Stimulated activated naive CD8-positive, alpha-beta T cell treated with anti-CD3 and anti-CD28 coated beads, Interleukin-15, Interleukin-2, amounts not matched to agents 100 ng/mL and 50 ng/mL, for 24 hours (primary cell): ENCODE measurements around the gene WDPCP.
"Not testable (repeated sequence)": the region's sequence is repeated elsewhere in the genome, so short reads cannot be mapped to it uniquely, and the experiment has no call there.

Experiments used
- H3K27ac Mint-ChIP-seq: one replicate; pipeline ENCODE4 v1.8.0; 2021; ENCODE audit warnings: mild to moderate bottlenecking, mixed read lengths
- H3K27me3 Mint-ChIP-seq: one replicate; pipeline ENCODE4 v1.8.0; 2021; ENCODE audit warnings: mixed read lengths
- H3K36me3 Mint-ChIP-seq: one replicate; pipeline ENCODE4 v1.8.0; 2021; ENCODE audit warnings: low read depth, mixed read lengths
- H3K4me1 Mint-ChIP-seq: one replicate; pipeline ENCODE4 v1.8.0; 2021; ENCODE audit warnings: low read depth, mixed read lengths
- H3K4me3 Mint-ChIP-seq: one replicate; pipeline ENCODE4 v1.8.0; 2021; ENCODE audit warnings: mild to moderate bottlenecking, mixed read lengths
- H3K9me3 Mint-ChIP-seq: one replicate; pipeline ENCODE4 v1.8.0; 2021; ENCODE audit warnings: mixed read lengths

The WDPCP gene

DNA sequence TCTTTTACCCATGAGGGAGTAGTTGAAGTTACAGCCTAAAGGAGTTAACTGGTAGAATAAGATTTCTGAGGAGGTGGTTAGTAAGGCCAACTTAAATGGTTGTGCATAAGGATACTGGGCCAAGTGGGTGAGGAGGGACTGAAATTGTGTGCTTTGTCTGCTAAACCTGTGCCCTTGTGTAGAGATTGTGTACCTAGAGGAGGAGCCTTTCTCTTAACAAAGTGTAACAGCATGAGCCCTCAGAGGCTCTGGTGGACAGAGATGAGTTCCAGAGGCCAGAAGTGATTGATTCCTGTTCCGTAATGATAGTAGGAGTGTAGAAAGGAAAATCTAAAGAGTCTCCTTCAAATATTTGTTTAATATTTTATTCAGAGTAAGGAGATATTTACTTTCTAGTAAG is 494.8 kb downstream of the WDPCP start:
- Mint-ChIP-seq H3K27me3 (peaks cover 8% of the 10 kb centered on the region), H3K4me1 (no peaks in the 10 kb centered on the region), H3K27ac (no peak overlapping the region), H3K36me3 (no peaks in the 10 kb centered on the region), H3K9me3 (peaks cover 4% of the 10 kb centered on the region), H3K4me3 (no peak overlapping the region)

DNA sequence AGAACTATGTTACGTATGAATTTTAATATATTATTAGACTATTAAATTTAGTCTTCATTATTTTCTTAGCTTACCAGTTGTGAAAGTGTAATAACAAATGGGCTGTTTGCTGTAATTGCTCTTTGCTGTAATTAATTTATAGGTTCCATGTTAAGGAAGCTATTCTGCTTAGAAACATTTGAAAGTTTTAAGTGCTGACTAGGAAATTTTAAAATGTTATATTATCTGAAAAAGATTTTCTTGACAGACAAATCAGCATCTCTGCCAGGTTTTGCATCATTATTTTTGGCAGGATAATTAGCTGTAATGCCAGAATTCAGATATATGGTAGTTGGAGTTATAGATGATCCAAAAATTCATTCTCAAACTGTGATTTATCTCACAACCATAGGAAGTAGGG is 495.4 kb downstream of the WDPCP start:
- Mint-ChIP-seq H3K4me1 (no peaks in the 10 kb centered on the region), H3K27me3 (peaks cover 8% of the 10 kb centered on the region), H3K27ac (no peak overlapping the region), H3K4me3 (no peak overlapping the region), H3K9me3 (peaks cover 4% of the 10 kb centered on the region), H3K36me3 (no peaks in the 10 kb centered on the region)

DNA sequence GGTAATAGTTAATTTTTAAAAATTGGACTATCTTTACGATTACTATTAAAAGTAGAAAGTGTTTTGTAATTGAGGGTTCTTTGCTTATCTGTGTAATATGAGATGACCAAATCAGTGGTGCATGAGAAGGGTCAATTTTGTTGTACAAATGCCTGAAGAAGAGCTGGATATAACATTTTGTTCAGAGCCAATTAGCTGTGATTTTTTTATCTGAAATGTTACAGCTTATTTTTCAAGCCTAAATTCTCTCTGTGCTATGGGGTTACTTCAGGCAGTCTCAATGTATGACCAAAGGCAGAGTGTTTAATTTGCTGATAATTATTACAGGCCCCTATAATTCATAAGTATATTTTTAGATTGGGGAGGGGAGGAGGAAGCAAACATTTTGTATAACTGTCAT is 495.9 kb downstream of the WDPCP start:
- H3K27ac Mint-ChIP-seq: no peak overlapping the region

DNA sequence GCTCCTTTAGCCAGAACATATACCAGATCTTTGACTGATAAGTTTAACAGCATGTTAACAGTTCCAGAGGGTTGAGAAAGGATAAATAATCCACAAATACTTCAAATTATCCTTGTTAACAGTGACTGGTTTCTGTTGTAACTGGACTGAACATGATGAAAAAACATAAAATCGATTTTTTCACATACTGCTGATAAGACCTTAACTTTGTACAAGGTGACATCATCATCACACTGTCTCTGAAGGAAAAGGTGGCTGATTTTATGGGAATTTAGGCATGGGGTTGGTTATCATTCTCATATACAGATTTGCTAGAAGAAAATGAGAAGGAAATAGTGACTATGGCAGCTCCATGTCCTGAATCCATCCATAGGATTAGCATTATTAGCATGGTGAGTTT is 501.6 kb downstream of the WDPCP start:
- peaks cover 22% of the 10 kb centered on the region for H3K27me3 Mint-ChIP-seq
- H3K4me3 Mint-ChIP-seq: no peak overlapping the region
- H3K4me1 Mint-ChIP-seq: no peaks in the 10 kb centered on the region
- H3K9me3 Mint-ChIP-seq: peaks cover 4% of the 10 kb centered on the region
- H3K36me3 Mint-ChIP-seq: no peaks in the 10 kb centered on the region
- no peak overlapping the region for H3K27ac Mint-ChIP-seq

More for the DNA sequence above, 495.9 kb downstream of the WDPCP start:
- H3K4me1 Mint-ChIP-seq: no peaks in the 10 kb centered on the region
- H3K27me3 Mint-ChIP-seq: peaks cover 8% of the 10 kb centered on the region
- no peaks in the 10 kb centered on the region for H3K36me3 Mint-ChIP-seq
- H3K4me3 Mint-ChIP-seq: no peak overlapping the region
- H3K9me3 Mint-ChIP-seq: peaks cover 4% of the 10 kb centered on the region

DNA sequence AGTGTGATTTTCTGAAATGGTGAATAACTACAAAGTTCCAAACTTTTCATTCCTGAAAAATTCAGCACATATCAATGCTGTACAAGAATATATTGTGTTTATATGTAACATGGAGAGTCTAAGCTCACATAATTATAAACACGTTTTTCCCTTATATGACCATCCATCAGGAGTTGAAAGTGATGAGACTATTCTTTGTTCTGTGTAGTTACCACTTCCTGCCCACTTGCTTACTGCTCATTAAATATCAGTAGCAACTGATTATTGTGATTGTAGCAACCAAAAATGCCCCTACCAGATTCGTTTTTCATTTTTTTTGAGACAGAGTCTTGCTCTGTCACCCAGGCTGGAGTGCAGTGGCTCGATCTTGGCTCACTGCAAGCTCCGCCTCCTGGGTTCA is 506.9 kb downstream of the WDPCP start:
- Mint-ChIP-seq H3K27me3 (peaks cover 35% of the 10 kb centered on the region), H3K27ac (no peak overlapping the region), H3K9me3 (no peaks in the 10 kb centered on the region), H3K4me3 (no peak overlapping the region), H3K36me3 (no peaks in the 10 kb centered on the region), H3K4me1 (no peaks in the 10 kb centered on the region)

DNA sequence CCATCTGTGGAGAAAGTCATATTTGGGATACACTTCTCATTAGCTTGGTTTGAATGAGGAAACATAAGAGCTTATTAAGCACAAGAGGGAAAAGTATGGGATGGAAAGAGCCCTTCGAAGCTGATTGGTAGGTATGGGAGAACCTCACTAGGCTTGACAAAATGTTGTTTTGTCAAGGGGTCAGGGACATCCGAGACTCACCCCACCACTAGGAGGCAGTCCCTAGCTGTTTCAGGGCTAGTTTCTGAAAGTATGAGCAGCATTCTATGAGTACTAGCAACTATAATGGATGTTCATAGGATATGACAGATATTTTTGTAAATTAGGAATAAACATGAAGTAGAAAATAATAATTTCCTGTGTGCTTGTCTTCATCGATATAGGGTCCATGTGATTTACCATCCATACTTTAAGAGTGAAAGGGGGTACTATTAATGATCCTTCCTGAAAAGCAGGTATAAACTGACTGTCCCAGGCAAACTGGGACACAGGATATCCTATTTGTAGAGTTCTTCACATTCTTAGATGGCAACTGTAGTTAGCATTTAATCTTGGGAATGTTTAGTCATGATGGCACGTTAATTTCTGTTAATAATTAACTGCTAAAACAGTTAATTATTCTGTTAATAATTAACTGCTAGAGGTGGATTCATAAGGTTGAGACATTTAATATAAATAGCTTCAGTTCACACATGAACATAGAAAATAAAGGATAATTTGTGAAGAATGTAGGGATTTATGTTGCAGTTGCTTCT is 509.2 kb downstream of the WDPCP start:
- Mint-ChIP-seq H3K27ac (no peak overlapping the region), H3K4me1 (no peaks in the 10 kb centered on the region), H3K4me3 (no peak overlapping the region), H3K9me3 (no peaks in the 10 kb centered on the region), H3K36me3 (no peaks in the 10 kb centered on the region), H3K27me3 (peaks cover 27% of the 10 kb centered on the region)

DNA sequence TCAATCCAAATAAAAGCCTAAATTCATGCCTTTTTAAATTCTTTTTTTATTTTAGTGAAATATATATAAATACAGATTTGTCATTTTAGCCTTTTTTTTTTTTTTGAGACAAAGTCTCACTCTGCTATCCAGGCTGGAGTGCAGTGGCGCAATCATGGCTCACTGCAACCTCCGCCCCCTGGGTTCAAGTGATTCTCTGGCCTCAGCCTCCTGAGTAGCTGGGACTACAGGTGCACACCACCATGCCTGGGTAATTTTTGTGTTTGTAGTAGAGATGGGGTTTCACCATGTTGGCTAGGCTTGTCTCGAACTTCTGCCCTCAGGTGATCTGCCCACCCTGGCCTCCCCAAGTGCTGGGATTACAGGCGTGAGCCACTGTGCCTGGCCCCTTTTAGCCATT is 513.9 kb downstream of the WDPCP start:
- not testable (repeated sequence) for H3K9me3 Mint-ChIP-seq, H3K27ac Mint-ChIP-seq, H3K4me1 Mint-ChIP-seq, H3K36me3 Mint-ChIP-seq, H3K4me3 Mint-ChIP-seq
- peaks cover 27% of the 10 kb centered on the region for H3K27me3 Mint-ChIP-seq

DNA sequence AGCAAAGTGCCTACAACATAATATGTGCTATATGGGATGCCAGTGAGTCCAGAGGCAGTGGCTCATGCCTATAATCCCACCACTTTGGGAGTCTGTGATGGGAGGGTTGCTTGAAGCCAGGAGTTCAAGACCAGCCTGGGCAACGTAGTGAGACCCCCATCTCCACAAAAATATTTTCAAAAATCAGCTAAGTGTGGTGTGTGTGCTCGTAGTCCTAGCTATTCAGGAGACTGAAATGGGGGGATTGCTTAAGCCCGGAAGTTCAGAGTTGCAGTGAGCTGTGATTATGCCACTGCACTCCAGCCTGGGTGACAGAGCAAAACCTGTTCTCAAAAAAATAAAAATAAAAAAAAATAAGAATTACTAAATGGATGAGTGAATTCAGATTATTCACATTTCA is 514.3 kb downstream of the WDPCP start:
- Mint-ChIP-seq H3K9me3 (no peaks in the 10 kb centered on the region), H3K36me3 (no peaks in the 10 kb centered on the region), H3K27ac (no peak overlapping the region), H3K4me3 (no peak overlapping the region), H3K4me1 (no peaks in the 10 kb centered on the region), H3K27me3 (peaks cover 27% of the 10 kb centered on the region)

DNA sequence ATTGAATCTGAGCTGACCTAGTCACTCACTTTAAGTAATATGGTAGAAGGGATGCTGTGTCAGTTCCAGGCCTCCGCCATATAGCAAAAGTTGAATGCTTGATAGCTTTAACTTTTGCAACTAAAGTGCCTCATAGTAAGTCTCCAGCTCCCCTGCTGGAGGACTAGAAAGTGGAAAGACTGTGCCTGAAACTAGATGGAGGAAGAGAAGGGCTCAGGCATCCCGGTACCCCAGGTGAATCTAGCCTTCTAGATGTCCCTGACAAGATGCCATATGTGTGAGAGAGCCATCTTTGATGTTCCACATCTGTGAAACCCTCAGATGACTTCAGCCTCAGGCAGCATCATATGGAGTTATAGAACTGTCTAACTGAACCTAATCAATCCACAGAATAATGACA is 516.6 kb downstream of the WDPCP start:
- Mint-ChIP-seq H3K4me1 (no peaks in the 10 kb centered on the region), H3K27me3 (peaks cover 30% of the 10 kb centered on the region), H3K27ac (no peak overlapping the region), H3K36me3 (no peaks in the 10 kb centered on the region), H3K9me3 (no peaks in the 10 kb centered on the region), H3K4me3 (no peak overlapping the region)
